HepG2 (cell line): ENCODE measurements around the gene PAQR5. TPM values are rescaled to one million over a fixed set of nuclear protein-coding genes. Genes with fewer than 3 reads are reported as not detected.
A peak's percentile ranks its signal among the peaks of the same experiment; 100 is the strongest.

Experiments
- ARNTL ChIP-seq: sonication (generic); formaldehyde crosslinking; IDR thresholded peaks from 2 replicates; pipeline ENCODE4 v1.4.0; 2020; ENCODE audit warnings: mild to moderate bottlenecking, missing genetic modification reagents
- ATF7-NPFF ChIP-seq: sonication (generic); formaldehyde crosslinking; IDR thresholded peaks from 2 replicates; pipeline ENCODE4 v1.8.1; 2023; ENCODE audit warnings: mild to moderate bottlenecking, low read depth, missing genetic modification reagents, moderate library complexity
- E2F5 ChIP-seq: sonication (generic); formaldehyde crosslinking; conservative IDR thresholded peaks from 2 replicates; pipeline ENCODE4 v1.4.0; 2020; ENCODE audit warnings: missing genetic modification reagents
- FOXJ3 ChIP-seq: sonication (generic); formaldehyde crosslinking; IDR thresholded peaks from 2 replicates; pipeline ENCODE4 v1.4.0; 2020; ENCODE audit warnings: missing genetic modification reagents, mild to moderate bottlenecking, borderline replicate concordance
- LCORL ChIP-seq, 2 experiments: fragments of 450-650 bp in 1 of 2; sonication (generic) in 1 of 2; formaldehyde crosslinking in 1 of 2; IDR thresholded peaks; 2 replicates each; pipeline versions ENCODE4 v1.5.0 to v1.6.1; 2017 to 2020; ENCODE audit warnings: antibody characterized with exemption in 1 of 2, missing genetic modification reagents in 1 of 2
- ZBTB33 ChIP-seq: sonication (generic); formaldehyde crosslinking; IDR thresholded peaks from 2 replicates; pipeline ENCODE4 v1.4.0; 2020; ENCODE audit warnings: missing genetic modification reagents
- ZBTB40 ChIP-seq, 2 experiments: fragments of 450-650 bp in 1 of 2; sonication (generic) in 1 of 2; formaldehyde crosslinking in 1 of 2; IDR thresholded peaks; 2 replicates each; pipeline versions ENCODE4 v1.6.1 to v1.8.0; 2016 to 2022; ENCODE audit warnings: antibody characterized with exemption in 1 of 2, mild to moderate bottlenecking in 1 of 2, missing genetic modification reagents in 1 of 2
- ZBTB49 ChIP-seq: sonication (generic); formaldehyde crosslinking; IDR thresholded peaks from 2 replicates; pipeline ENCODE4 v1.4.0; 2020; ENCODE audit warnings: missing genetic modification reagents, borderline replicate concordance
- ZC3H4 ChIP-seq: sonication (generic); formaldehyde crosslinking; IDR thresholded peaks from 2 replicates; pipeline ENCODE4 v1.4.0; 2020; ENCODE audit warnings: missing genetic modification reagents, borderline replicate concordance
- ZNF264 ChIP-seq: sonication (generic); formaldehyde crosslinking; IDR thresholded peaks from 2 replicates; pipeline ENCODE4 v1.4.0; 2020; ENCODE audit warnings: missing genetic modification reagents
- ZNF773 ChIP-seq: sonication (generic); formaldehyde crosslinking; IDR thresholded peaks from 2 replicates; pipeline ENCODE4 v1.4.0; 2020; ENCODE audit warnings: missing genetic modification reagents, borderline replicate concordance
- polyA plus RNA-seq, 8 experiments: library from polyadenylated mRNA; depleted of rRNA in 3 of 8; stranded (reverse) in 7 of 8; unstranded in 1 of 8; fragments of >200 nt; fragmentation: Illumina TruSeq in 4 of 8; extraction: Trizol in 4 of 8; gene quantifications; 2 replicates each; pipeline versions ENCODE4 v1.2.1 to v1.2.3, GENCODE V29; 2011 to 2016; ENCODE audit warnings: low read depth in 4 of 8, missing spikeins in 1 of 8, mixed read lengths in 1 of 8; ENCODE audit not compliant: insufficient read depth in 1 of 8
- total RNA-seq, 5 experiments: library from RNA; depleted of rRNA; stranded (reverse); fragments of >200 nt; fragmentation: Illumina TruSeq; extraction: Trizol; gene quantifications; 2 replicates each; pipeline ENCODE4 v1.2.3, GENCODE V29; 2016; ENCODE audit warnings: low read depth in 1 of 5

PAQR5 gene
- total and polyA plus RNA-seq, 2 of the 13 experiments (the other 11 are each of a cell fraction or from before 2014, with no cell fraction given), result 0.53 to 1.3 TPM

- TF ChIP-seq FOXJ3 (CRISPR knock-in tag) (no peak), E2F5 (CRISPR knock-in tag) (peak; percentile 34; the same call in 1 of the 2 replicates), ZBTB33 (CRISPR knock-in tag) (no peak), ARNTL (CRISPR knock-in tag) (peak; percentile 35; the same call in 1 of the 2 replicates), ZC3H4 (no peak), LCORL (IDR thresholded peaks at IDR 0.05) (no peak), LCORL (CRISPR knock-in tag; IDR thresholded peaks at IDR 0.05) (peak; percentile 20; the same call in 1 of the 2 replicates), ZNF773 (CRISPR knock-in tag) (no peak), ZBTB40 (IDR thresholded peaks at IDR 0.05) (no peak), ZBTB40 (CRISPR knock-in tag; IDR thresholded peaks at IDR 0.05) (peak; percentile 86), ZNF264 (peak; percentile 37; the same call in 1 of the 2 replicates), ZBTB49 (no peak), ATF7-NPFF (CRISPR knock-in tag) (peak; percentile 81)
Observed at GRCh38 chr15:69452692-69453521, 154.2 kb downstream of the PAQR5 start, which contains the start of gene RPLP1 (continued).
